Activated CD8-positive, alpha-beta T cell treated with anti-CD3 and anti-CD28 coated beads, Interleukin-2, amount 10 ng/mL, durations not matched to agents 7 days and 5 days (primary cell): ENCODE data around the gene JAKMIP1. TPM values are rescaled to one million over a fixed set of nuclear protein-coding genes. Genes with fewer than 3 reads are reported as not detected.

ENCODE experiments used
- ATAC-seq: fragments of 150-1000 bp; cut with Tn5 transposase; one replicate; pipeline ENCODE4 v1.10.0; 2021; ENCODE audit warnings: moderate library complexity
- CTCF ChIA-PET: fragments of 350-600 bp; sonication (Branson Sonifier 250); formaldehyde crosslinking; loops from one replicate; lab custom pipeline; 2021; ENCODE audit warnings: antibody characterized with exemption; lab: Charles Lee
- POLR2A ChIA-PET: fragments of 350-600 bp; sonication (Branson Sonifier 250); formaldehyde crosslinking; loops from one replicate; lab custom pipeline; 2021; ENCODE audit warnings: antibody characterized with exemption; lab: Charles Lee
- DNase-seq: peaks from one replicate; pipeline ENCODE4 v3.0.0-alpha.2; 2020
- H3K27ac Mint-ChIP-seq: one replicate; pipeline ENCODE4 v1.8.0; 2021; ENCODE audit warnings: mild to moderate bottlenecking, mixed read lengths
- H3K27me3 Mint-ChIP-seq: one replicate; pipeline ENCODE4 v1.8.0; 2021; ENCODE audit warnings: low read depth, mixed read lengths
- H3K36me3 Mint-ChIP-seq: one replicate; pipeline ENCODE4 v1.8.0; 2021; ENCODE audit warnings: low read depth, mixed read lengths
- H3K4me1 Mint-ChIP-seq: one replicate; pipeline ENCODE4 v1.8.0; 2021; ENCODE audit warnings: low read depth, mixed read lengths
- H3K4me3 Mint-ChIP-seq: one replicate; pipeline ENCODE4 v1.8.0; 2021; ENCODE audit warnings: mild to moderate bottlenecking, mixed read lengths
- H3K9me3 Mint-ChIP-seq: one replicate; pipeline ENCODE4 v1.8.0; 2022; ENCODE audit warnings: mixed read lengths; ENCODE audit not compliant: insufficient read depth
- total RNA-seq, 2 experiments: library from RNA; stranded (reverse); gene quantifications; one replicate each; pipeline ENCODE4 v1.2.3, GENCODE V29; 2021

The JAKMIP1 gene
- total RNA-seq, 2 experiments from 2014 or later: 9.3 to 9.6 TPM

GRCh38 chr4:6235901-6236640 is 35.7 kb upstream of the JAKMIP1 start:
- POLR2A ChIA-PET: no interaction called here
- CTCF ChIA-PET: no interaction called here
- no peak overlapping the region for H3K27ac Mint-ChIP-seq
- no peak for ATAC-seq
- H3K27me3 Mint-ChIP-seq: peaks cover 4% of the 10 kb centered on the region
- no peaks in the 10 kb centered on the region for H3K9me3 Mint-ChIP-seq
- H3K36me3 Mint-ChIP-seq: no peaks in the 10 kb centered on the region
- no peak for DNase-seq
- H3K4me1 Mint-ChIP-seq: no peaks in the 10 kb centered on the region
- H3K4me3 Mint-ChIP-seq: no peak overlapping the region

DNA sequence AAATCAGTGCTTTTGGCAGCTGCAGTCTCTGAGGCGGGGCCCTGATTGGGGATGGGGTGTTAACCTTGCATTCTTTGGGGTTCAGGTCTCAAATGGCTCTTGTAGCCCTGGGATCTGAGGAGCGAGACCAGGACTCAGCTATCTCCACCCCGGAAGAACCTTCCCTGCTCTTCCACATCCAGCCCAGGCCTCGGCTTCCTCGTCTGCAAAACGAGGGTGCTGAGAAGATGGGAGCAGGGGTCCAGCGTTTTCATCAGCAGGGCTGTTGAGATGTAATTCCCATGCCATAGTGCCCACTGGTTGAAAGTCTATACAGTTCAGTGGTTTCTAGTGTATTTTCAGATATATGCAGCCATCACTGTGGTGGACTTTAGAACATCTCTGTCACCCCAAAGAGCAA is 34.7 kb upstream of the JAKMIP1 start:
- POLR2A ChIA-PET: no interaction called here
- Mint-ChIP-seq H3K36me3 (no peaks in the 10 kb centered on the region), H3K4me3 (no peak overlapping the region), H3K27ac (no peak overlapping the region), H3K9me3 (no peaks in the 10 kb centered on the region), H3K27me3 (peaks cover 4% of the 10 kb centered on the region), H3K4me1 (no peaks in the 10 kb centered on the region)
- CTCF ChIA-PET: no interaction called here
- ATAC-seq: no peak
- DNase-seq: no peak

DNA sequence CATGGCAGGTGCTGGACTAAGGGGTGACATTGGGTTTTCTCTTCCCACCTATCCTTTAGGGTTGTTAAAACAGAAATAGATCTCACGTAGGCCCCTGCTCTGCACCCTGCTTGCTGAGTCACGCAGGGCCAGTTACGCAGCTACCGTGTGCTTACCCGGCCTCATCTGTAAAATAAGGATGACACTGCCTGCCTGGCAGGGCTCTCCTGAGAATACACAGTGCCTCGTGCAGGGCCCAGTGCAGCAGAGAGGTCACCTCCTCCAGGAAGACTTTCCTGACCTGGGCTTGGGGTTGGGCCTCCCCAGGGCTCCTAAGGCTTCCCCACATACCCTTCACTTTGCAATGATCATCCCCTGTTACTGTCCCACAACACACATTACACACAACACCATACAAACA is 33.6 kb upstream of the JAKMIP1 start:
- peaks cover 4% of the 10 kb centered on the region for H3K27me3 Mint-ChIP-seq
- CTCF ChIA-PET: no interaction called here
- DNase-seq (no peak), ATAC-seq (no peak)
- POLR2A ChIA-PET: no interaction called here
- no peak overlapping the region for H3K4me3 Mint-ChIP-seq
- no peaks in the 10 kb centered on the region for H3K4me1 Mint-ChIP-seq
- no peak overlapping the region for H3K27ac Mint-ChIP-seq
- H3K36me3 Mint-ChIP-seq: no peaks in the 10 kb centered on the region
- H3K9me3 Mint-ChIP-seq: no peaks in the 10 kb centered on the region

GRCh38 chr4:6232836-6233785 is 32.8 kb upstream of the JAKMIP1 start:
- H3K27ac Mint-ChIP-seq: no peak overlapping the region
- ATAC-seq (no peak), DNase-seq (no peak)
- H3K9me3 Mint-ChIP-seq: no peaks in the 10 kb centered on the region
- ChIA-PET CTCF (no interaction called here), POLR2A (no interaction called here)
- H3K27me3 Mint-ChIP-seq: peaks cover 4% of the 10 kb centered on the region
- no peaks in the 10 kb centered on the region for H3K36me3 Mint-ChIP-seq
- H3K4me1 Mint-ChIP-seq: no peaks in the 10 kb centered on the region
- H3K4me3 Mint-ChIP-seq: no peak overlapping the region

GRCh38 chr4:6231663-6232165 is 31.4 kb upstream of the JAKMIP1 start:
- Mint-ChIP-seq H3K36me3 (no peaks in the 10 kb centered on the region), H3K9me3 (no peaks in the 10 kb centered on the region), H3K27me3 (peaks cover 4% of the 10 kb centered on the region), H3K4me3 (no peak overlapping the region), H3K4me1 (no peaks in the 10 kb centered on the region), H3K27ac (no peak overlapping the region)
- DNase-seq: no peak
- ChIA-PET CTCF (no interaction called here), POLR2A (no interaction called here)
- ATAC-seq: no peak

- H3K27ac Mint-ChIP-seq: no peak overlapping the region
- ChIA-PET CTCF (no interaction called here), POLR2A (no interaction called here)
- H3K4me1 Mint-ChIP-seq: no peaks in the 10 kb centered on the region
- H3K9me3 Mint-ChIP-seq: no peaks in the 10 kb centered on the region
- no peaks in the 10 kb centered on the region for H3K36me3 Mint-ChIP-seq
- peaks cover 1% of the 10 kb centered on the region for H3K27me3 Mint-ChIP-seq
- DNase-seq (no peak), ATAC-seq (no peak)
- no peak overlapping the region for H3K4me3 Mint-ChIP-seq
These were observed 30.7 kb upstream of the JAKMIP1 start for GRCh38 chr4:6230827-6231662.

DNA sequence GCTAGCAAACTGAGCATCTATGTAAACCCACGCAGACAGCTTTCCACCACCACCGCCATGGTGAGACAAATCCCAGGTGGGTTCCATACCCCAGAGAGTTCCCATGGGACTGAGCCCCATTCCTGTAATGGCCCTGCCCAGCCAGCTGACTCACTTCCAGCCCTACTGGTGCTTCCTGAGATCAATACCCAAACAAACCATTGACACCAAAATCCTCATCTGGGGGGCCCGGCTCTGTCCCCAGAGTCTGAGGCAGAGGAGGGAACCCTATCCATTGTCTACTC is 30.1 kb upstream of the JAKMIP1 start:
- no peaks in the 10 kb centered on the region for H3K4me1 Mint-ChIP-seq
- no peak overlapping the region for H3K27ac Mint-ChIP-seq

GRCh38 chr4:6229671-6230501 is 29.5 kb upstream of the JAKMIP1 start:
- CTCF ChIA-PET: no interaction called here
- Mint-ChIP-seq H3K27ac (no peak overlapping the region), H3K4me1 (no peaks in the 10 kb centered on the region), H3K9me3 (no peaks in the 10 kb centered on the region), H3K36me3 (no peaks in the 10 kb centered on the region), H3K4me3 (no peak overlapping the region), H3K27me3 (no peaks in the 10 kb centered on the region)
- POLR2A ChIA-PET: no interaction called here
- ATAC-seq (no peak), DNase-seq (no peak)

More for the DNA sequence above, 30.1 kb upstream of the JAKMIP1 start:
- Mint-ChIP-seq H3K36me3 (no peaks in the 10 kb centered on the region), H3K27me3 (no peaks in the 10 kb centered on the region), H3K9me3 (no peaks in the 10 kb centered on the region), H3K4me3 (no peak overlapping the region)
- CTCF ChIA-PET: no interaction called here
- POLR2A ChIA-PET: no interaction called here
- DNase-seq (no peak), ATAC-seq (no peak)

DNA sequence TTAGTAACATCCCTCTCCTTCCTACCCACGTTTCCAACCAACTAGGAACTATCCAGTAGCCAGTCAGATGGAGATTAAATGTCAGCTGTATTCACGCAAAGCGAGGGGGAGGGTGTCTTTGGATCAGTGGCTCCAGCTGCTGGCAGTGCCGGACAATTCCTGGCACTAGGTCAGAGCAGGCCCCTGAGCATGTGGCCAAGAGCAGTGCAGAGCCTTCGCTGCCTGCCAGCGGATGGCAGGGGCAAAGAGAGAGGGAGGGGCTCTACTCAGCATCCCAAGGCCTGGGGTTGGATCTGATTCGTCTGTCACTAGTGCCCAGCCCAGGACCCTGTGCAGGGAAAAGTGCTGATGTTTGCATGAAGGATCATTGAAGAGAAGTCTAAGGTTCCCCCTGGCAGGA is 28.7 kb upstream of the JAKMIP1 start:
- DNase-seq (no peak), ATAC-seq (no peak)
- Mint-ChIP-seq H3K4me1 (no peaks in the 10 kb centered on the region), H3K9me3 (no peaks in the 10 kb centered on the region), H3K27me3 (peaks cover 4% of the 10 kb centered on the region), H3K27ac (no peak overlapping the region), H3K36me3 (no peaks in the 10 kb centered on the region), H3K4me3 (no peak overlapping the region)
- ChIA-PET POLR2A (no interaction called here), CTCF (interaction anchor here (0.9 kb wide), 1 partner anchor 22 kb away, joined by 3 read pairs; no protein-coding TSS in a partner anchor)

GRCh38 chr4:6228158-6229067 is 28.1 kb upstream of the JAKMIP1 start:
- ChIA-PET POLR2A (no interaction called here), CTCF (interaction anchor here (0.9 kb wide), 1 partner anchor 22 kb away, joined by 3 read pairs; no protein-coding TSS in a partner anchor)
- H3K9me3 Mint-ChIP-seq: no peaks in the 10 kb centered on the region

More at GRCh38 chr4:6228158-6229067, 28.1 kb upstream of the JAKMIP1 start:
- ATAC-seq (no peak), DNase-seq (no peak)
- Mint-ChIP-seq H3K4me3 (no peak overlapping the region), H3K27ac (no peak overlapping the region), H3K4me1 (no peaks in the 10 kb centered on the region), H3K27me3 (peaks cover 10% of the 10 kb centered on the region), H3K36me3 (no peaks in the 10 kb centered on the region)
